ENCODE measurements around the gene TFB2M. TPM values are rescaled to one million over a fixed set of nuclear protein-coding genes. Genes with fewer than 3 reads are reported as not detected.
"Not testable (repeated sequence)": the region's sequence is repeated elsewhere in the genome, so short reads cannot be mapped to it uniquely, and the experiment has no call there.

The TFB2M gene, protein sequence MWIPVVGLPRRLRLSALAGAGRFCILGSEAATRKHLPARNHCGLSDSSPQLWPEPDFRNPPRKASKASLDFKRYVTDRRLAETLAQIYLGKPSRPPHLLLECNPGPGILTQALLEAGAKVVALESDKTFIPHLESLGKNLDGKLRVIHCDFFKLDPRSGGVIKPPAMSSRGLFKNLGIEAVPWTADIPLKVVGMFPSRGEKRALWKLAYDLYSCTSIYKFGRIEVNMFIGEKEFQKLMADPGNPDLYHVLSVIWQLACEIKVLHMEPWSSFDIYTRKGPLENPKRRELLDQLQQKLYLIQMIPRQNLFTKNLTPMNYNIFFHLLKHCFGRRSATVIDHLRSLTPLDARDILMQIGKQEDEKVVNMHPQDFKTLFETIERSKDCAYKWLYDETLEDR
- total RNA-seq (2014; rRNA removed; shearing (Covaris generic)) = 38.3 and 39.8 TPM in 2 replicates

DNA sequence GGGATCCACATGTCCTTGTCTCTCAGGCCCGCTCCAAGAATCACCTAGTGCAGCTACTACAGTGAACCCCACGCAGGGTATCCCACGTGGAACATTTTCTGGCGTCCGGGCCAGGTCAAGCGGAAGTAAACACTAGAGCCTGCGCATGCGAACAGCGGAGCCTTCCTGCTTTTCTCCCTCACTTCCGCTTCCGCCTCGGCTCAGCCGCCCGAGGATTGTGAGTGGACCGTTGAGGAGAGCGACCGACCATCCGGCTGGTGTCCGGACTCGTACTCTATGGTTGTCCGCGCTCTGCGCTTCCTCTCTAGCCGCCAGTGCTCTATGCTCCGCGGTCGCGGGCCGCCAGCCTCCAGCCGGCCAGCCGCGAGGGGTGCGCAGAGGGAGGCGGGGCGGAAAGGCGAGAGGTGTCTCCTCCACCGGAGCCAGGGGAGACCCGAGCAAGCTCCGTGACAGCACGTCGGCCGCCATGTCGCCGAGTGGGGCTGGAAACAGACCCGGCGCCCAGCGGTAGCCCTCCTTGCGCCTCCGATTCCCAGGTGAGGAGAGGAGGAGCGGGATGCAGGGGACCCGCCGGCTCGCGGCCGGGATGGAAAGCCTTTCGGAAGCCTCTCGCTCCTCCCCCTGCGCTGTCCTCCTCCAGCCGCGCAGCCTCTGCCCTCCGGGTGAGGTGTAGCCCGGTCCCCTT lies at the start of gene TFB2M, which contains the start of gene CNST:
TFB2M (minus strand) TSS at position 134 of the 685 bp plus-strand sequence; CDS start at position 11, 123 bp downstream.
CNST (plus strand) TSS at position 329 of the 685 bp plus-strand sequence. CDS start 25,107 bp downstream, outside the sequence.
- Histone ChIP-seq H3K27me3 (ENCODE audit: control insufficient read depth, insufficient read depth, low read length) (no peaks in the 10 kb centered on the region), H3K4me3 (ENCODE audit: insufficient read depth, low read depth, low read length) (peak within 1 kb of the TSS; percentile 83), H3K36me3 (replicated peaks; ENCODE audit: control insufficient read depth, insufficient read depth, low read length) (peaks cover 5% of the 10 kb centered on the region; the same call in 1 of the 2 replicates)
- DNase-seq = peak; percentile 93

DNA sequence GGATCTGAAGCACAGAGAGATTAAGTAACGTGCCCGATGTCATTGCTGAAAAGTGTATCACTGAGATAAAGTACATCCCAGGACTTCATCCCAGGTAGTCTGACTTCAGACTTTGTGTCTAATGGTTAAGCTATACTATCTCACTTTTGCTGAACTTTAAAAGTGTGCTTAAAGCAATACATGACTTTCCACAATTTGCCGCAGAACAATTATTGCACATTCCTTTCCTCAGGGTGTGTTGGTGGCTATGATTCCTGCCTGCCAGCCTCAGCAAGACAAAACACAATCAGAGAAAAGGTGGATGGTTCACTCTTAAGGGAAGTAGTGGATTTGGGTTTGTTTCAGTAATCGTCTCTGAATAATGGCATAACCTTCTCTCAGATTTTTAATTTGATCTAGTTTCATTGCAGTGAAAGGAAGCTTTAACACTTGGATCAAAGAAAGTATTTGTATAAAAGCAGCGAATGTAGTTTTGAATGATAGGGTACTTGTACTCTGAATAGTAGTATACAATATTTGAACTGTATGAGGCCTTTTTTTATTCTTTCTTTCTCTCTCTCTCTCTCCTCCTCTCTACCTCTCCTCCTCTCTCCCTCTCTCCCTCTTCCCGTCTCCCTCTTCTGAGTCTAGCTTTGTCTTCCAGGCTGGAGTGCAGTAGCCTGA lies 47.2 kb upstream of the TFB2M start:
- DNase-seq = no peak
- Histone ChIP-seq H3K4me3 (ENCODE audit: insufficient read depth, low read depth, low read length) (no peak overlapping the region), H3K27me3 (ENCODE audit: control insufficient read depth, insufficient read depth, low read length) (no peaks in the 10 kb centered on the region), H3K36me3 (replicated peaks; ENCODE audit: control insufficient read depth, insufficient read depth, low read length) (no peaks in the 10 kb centered on the region)

DNA sequence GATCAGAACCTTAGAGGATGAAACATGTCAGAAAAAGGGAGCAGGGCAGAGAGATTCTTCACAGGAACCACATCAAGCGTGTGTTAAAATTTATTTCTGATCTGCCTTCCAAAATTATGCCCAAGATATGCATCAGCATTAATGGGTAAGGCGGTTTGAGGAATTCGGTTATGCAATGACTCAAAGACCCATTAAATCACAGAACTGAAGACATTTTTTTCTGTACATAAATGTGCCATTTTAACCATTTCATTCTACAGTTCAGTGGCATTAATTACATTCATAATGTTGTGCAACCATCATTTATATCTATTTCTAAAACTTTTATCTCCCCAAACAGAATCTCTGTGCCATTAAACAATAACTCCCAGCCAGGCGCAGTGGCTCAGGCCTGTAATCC lies 43.6 kb upstream of the TFB2M start:
- Histone ChIP-seq H3K36me3 (replicated peaks; ENCODE audit: control insufficient read depth, insufficient read depth, low read length) (no peaks in the 10 kb centered on the region), H3K4me3 (ENCODE audit: insufficient read depth, low read depth, low read length) (no peak overlapping the region), H3K27me3 (ENCODE audit: control insufficient read depth, insufficient read depth, low read length) (no peaks in the 10 kb centered on the region)
- no peak for DNase-seq

DNA sequence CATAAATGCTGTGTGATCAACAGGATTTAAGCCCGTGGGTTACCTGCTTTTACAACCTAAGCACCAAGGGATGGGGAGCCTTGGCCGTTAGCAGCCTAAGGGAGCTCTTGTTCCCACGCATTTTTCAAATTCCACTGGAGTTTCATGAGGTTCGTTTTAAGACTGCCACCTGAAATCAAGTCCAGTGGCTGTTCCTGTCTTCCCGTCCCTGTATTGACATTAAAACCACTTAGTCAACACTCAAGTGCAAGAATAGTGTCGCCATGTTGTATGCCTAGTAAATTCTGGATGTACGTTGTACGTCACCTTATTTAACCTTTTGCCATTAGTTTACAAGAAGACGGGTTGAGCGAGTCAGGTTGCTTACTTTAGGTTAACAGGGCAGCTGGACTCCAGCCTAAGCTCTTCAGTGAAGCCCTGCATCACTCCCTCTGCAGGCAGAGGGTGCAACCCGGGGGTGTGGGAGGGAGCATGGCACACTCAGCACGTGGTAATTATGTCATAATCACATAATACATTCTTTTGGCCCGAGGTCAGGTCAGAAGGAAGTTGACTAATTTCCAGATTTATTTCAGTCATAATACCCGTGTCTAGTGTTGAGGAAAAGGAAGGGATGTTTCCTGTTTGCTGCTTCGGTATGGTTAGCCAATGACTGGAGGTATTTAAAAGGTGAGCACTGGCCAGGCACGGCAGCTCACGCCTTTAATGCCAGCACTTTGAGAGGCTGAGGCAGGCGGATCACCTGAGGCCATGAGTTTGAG lies 42.7 kb upstream of the TFB2M start:
- DNase-seq = peak; percentile 28
- H3K27me3 ChIP-seq (ENCODE audit: control insufficient read depth, insufficient read depth, low read length) = no peaks in the 10 kb centered on the region
- no peak overlapping the region for H3K4me3 ChIP-seq (ENCODE audit: insufficient read depth, low read depth, low read length)
- H3K36me3 ChIP-seq (replicated peaks; ENCODE audit: control insufficient read depth, insufficient read depth, low read length) = no peaks in the 10 kb centered on the region

DNA sequence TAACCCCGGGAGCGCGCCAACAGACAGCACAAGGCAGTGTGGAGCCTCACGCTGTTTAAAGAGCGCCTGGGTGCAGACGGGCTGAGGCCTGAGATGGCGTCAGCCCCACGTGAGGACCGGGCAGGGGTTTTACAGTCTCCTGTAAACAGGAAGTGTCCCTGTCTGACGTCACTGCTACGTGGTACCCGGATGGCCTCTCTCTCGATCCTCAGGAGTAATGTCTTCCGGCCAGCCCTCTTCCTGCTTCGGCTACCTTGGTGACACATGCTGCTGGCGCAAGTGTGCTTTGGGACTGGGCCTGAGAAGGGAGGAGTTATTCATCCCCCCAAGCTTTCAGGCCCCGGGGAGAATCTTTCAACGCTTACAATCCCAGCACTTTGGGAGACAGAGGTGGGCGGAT lies 41.4 kb upstream of the TFB2M start:
- H3K27me3 ChIP-seq (ENCODE audit: control insufficient read depth, insufficient read depth, low read length) = no peaks in the 10 kb centered on the region
- no peak for DNase-seq
- no peaks in the 10 kb centered on the region for H3K36me3 ChIP-seq (replicated peaks; ENCODE audit: control insufficient read depth, insufficient read depth, low read length)
- H3K4me3 ChIP-seq (ENCODE audit: insufficient read depth, low read depth, low read length) = no peak overlapping the region

DNA sequence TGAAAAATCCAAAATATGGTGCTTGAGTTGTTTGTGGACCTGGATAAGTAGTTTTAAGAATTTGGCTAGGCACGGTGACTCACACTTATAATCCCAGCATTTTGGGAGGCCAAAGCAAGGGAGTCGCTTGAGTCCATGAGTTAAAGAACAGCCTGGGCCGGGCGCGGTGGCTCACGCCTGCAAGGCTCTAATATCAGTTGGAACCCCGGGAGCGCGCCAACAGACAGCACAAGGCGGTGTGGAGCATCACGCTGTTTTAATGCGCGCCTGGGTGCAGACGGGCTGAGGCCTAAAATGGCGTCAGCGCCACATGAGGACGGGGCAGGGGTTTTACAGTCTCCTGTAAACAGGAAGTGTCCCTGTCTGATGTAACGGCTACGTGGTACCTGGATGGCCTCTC lies 39.2 kb upstream of the TFB2M start:
- H3K4me3 ChIP-seq (ENCODE audit: insufficient read depth, low read depth, low read length); DNase-seq; H3K27me3 ChIP-seq (ENCODE audit: control insufficient read depth, insufficient read depth, low read length); H3K36me3 ChIP-seq (replicated peaks; ENCODE audit: control insufficient read depth, insufficient read depth, low read length): not testable (repeated sequence)

DNA sequence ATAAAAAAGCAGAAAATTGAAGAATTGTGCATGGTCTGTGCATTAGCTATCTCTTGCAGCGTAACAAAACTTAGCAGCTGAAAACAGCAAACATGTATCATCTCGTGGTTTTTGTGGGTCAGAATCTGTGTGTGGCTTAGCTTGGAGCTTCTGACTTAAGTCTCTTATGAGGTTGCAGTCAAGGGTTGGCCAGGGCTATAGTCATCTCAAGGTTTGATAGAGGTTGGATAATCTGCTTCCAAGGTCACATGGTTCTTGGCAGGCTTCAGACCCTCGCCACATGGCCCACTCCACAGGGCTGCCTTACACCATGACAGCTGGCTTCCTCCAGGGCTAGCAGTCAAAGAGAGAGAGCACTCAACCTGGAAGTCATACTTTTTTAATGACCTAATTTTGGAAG lies 36.1 kb upstream of the TFB2M start:
- DNase-seq = no peak
- Histone ChIP-seq H3K4me3 (ENCODE audit: insufficient read depth, low read depth, low read length) (no peak overlapping the region), H3K27me3 (ENCODE audit: control insufficient read depth, insufficient read depth, low read length) (no peaks in the 10 kb centered on the region), H3K36me3 (replicated peaks; ENCODE audit: control insufficient read depth, insufficient read depth, low read length) (no peaks in the 10 kb centered on the region)

DNA sequence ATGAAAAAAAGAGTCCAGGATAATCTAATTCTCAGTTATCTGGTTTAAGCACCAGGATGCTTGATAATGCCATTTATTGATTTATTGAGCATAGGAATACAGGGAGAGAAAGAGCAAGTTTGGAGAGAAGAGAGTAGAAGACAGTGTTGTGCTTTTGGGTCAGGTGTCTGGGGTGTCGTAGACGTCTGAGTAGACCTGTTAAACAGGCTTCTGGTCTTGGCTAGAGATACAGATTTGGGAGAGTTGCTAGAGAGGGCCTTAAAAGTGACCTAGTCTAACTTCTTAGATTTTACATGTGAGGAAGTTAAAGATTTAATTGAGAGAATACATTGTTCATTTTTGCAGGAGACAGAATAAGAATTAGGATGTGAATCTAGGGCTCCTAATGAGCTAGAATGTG lies 34.5 kb upstream of the TFB2M start:
- Histone ChIP-seq H3K36me3 (replicated peaks; ENCODE audit: control insufficient read depth, insufficient read depth, low read length) (no peaks in the 10 kb centered on the region), H3K27me3 (ENCODE audit: control insufficient read depth, insufficient read depth, low read length) (no peaks in the 10 kb centered on the region), H3K4me3 (ENCODE audit: insufficient read depth, low read depth, low read length) (no peak overlapping the region)
- DNase-seq = no peak

DNA sequence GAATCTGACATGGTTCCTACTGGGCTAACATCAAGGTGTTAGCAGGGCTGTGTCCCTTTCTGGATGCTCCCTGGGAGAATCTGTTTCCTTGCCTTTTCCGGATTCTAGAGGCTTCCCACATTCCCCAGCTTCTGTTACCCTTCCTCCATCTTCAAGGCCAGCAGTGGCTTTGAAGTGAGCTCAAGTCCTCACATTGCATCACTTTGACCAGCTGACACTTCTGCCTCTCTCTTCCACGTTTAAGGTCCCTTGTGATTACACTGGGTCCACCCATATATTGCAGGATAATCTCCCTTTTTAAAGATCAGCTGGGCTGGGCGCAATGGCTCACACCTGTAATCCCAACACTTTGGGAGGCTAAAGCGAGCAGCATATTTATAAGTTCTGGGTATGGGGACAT lies 33.3 kb upstream of the TFB2M start:
- no peaks in the 10 kb centered on the region for H3K36me3 ChIP-seq (replicated peaks; ENCODE audit: control insufficient read depth, insufficient read depth, low read length)
- no peak for DNase-seq

DNA sequence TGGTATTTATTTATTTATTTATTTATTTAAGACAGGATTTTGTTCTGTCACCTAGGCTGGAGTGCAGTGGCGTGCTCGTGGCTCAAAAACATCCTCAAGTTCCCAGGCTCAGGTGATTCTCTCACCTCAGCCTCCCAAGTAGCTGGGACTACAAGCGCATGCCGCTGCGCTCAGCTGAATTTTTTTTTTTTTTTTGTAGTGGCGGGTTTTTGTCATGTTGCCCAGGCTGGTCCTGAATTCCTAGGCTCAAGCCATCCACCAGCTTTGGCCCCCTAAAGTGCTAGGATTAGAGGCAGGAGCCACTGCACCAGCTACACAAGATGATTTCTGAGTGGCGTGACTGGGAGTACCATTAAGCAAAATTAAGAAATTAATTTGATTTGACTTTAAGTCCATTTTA lies 31.9 kb upstream of the TFB2M start:
- H3K36me3 ChIP-seq (replicated peaks; ENCODE audit: control insufficient read depth, insufficient read depth, low read length) = no peaks in the 10 kb centered on the region
- no peak for DNase-seq
- H3K27me3 ChIP-seq (ENCODE audit: control insufficient read depth, insufficient read depth, low read length) = no peaks in the 10 kb centered on the region
- H3K4me3 ChIP-seq (ENCODE audit: insufficient read depth, low read depth, low read length) = no peak overlapping the region

More for the DNA sequence above, 33.3 kb upstream of the TFB2M start:
- Histone ChIP-seq H3K27me3 (ENCODE audit: control insufficient read depth, insufficient read depth, low read length) (no peaks in the 10 kb centered on the region), H3K4me3 (ENCODE audit: insufficient read depth, low read depth, low read length) (no peak overlapping the region)

DNA sequence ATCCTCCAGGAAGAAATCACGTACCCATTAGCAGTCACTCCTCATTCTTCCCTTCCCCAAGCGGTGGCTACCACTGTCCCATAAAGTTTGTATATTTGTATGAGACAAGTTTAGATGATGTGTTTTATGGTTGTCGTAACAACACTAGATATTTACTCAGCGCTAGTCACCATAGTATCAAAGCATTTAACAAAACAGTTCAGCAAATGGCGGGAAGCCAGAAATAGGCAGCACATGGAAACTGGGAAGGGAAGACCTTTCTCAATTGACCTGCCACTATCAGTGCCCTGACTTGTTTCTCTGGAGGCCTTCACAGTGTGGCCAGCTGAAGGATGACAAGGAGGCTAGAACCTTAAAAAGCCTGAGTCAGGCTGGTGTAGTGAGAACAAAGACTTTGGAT lies 31.3 kb upstream of the TFB2M start:
- no peaks in the 10 kb centered on the region for H3K36me3 ChIP-seq (replicated peaks; ENCODE audit: control insufficient read depth, insufficient read depth, low read length)
- H3K4me3 ChIP-seq (ENCODE audit: insufficient read depth, low read depth, low read length) = no peak overlapping the region
- DNase-seq = no peak
- no peaks in the 10 kb centered on the region for H3K27me3 ChIP-seq (ENCODE audit: control insufficient read depth, insufficient read depth, low read length)

DNA sequence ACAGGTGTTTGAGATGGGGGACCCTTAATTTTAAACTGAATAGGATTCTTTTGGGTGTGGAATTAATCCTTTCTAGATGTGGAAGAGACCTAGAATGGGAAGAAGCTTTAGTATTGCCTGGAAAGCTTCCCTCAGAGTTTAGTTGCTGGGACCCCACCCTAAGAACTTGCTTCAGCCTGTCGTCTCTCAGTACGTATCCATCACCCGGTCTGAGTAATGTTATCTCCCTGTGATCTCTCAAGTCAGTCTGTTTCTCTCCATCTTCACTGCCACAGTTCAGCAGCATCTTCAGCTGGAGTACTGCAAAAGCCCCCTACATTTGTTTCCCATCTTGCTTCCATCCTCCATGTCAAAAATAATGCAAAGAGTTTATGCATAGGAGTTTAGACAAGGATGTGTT lies 29.1 kb upstream of the TFB2M start:
- no peak for DNase-seq
- Histone ChIP-seq H3K27me3 (ENCODE audit: control insufficient read depth, insufficient read depth, low read length) (no peaks in the 10 kb centered on the region), H3K4me3 (ENCODE audit: insufficient read depth, low read depth, low read length) (no peak overlapping the region), H3K36me3 (replicated peaks; ENCODE audit: control insufficient read depth, insufficient read depth, low read length) (no peaks in the 10 kb centered on the region)

DNA sequence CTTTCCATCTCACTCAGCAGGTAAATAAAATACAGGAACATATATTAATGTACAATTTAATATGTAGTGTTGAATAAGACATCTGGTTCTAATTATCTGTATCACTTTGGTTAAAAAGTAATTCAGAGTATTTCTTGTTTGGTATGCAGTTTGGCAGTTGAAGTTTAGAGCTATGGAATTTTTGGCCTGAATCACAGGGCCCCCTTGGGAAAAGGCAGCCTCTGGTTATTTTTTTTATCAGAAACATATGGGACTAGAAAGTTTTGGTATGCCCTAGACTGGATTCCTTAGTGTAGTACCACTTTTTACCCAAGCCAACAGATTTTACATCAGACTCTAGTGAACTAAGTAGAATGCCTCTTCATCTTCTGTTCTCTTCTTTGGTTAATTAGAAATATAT lies 26.6 kb upstream of the TFB2M start:
- H3K36me3 ChIP-seq (replicated peaks; ENCODE audit: control insufficient read depth, insufficient read depth, low read length) = no peaks in the 10 kb centered on the region
- no peak for DNase-seq
- H3K4me3 ChIP-seq (ENCODE audit: insufficient read depth, low read depth, low read length) = no peak overlapping the region
- no peaks in the 10 kb centered on the region for H3K27me3 ChIP-seq (ENCODE audit: control insufficient read depth, insufficient read depth, low read length)

DNA sequence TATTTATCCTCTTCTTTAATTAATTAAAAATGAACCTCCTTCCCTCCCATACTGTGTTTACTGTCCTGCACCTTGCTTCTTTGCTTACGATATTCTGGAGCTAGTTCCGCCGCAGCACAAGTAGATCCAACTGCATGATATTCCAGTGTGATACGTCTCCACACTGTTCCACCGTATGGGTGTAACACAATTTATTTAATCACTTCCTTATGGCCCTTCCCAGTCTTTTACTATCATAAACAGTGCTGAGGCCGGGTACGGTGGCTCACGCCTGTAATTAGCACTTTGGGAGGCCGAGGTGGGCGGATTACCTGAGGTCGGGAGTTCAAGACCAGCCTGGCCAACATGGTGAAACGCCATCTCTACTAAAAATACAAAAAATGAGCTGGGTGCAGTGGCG lies 25.9 kb upstream of the TFB2M start:
- Histone ChIP-seq H3K27me3 (ENCODE audit: control insufficient read depth, insufficient read depth, low read length) (no peaks in the 10 kb centered on the region), H3K36me3 (replicated peaks; ENCODE audit: control insufficient read depth, insufficient read depth, low read length) (no peaks in the 10 kb centered on the region), H3K4me3 (ENCODE audit: insufficient read depth, low read depth, low read length) (no peak overlapping the region)
- no peak for DNase-seq
